ENCODE measurements around the gene RPS6KB1.
A peak's percentile ranks its signal among the peaks of the same experiment; 100 is the strongest.

RPS6KB1 gene

DNA sequence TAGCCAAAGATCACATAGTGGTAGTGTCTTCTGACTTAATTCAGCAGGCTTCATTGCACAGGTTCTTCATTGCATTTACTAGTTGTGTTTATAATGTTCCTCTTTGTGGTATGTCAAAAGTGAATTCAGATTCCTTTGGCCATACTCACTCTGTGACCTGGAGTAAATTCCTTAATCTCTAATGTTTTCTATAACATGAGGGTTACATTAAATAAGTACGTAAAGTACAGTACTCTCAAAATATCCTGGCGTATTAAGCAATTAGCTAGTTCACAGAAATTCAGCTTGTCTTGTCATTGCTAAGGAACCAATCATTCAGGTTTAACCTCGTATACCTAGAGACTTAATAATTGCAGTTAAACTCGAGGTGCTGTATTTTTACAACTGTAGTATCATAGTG, 4.2 kb downstream of the RPS6KB1 start:
- no peak for DNase-seq (ENCODE audit: low read depth in 1 of 2, low spot score in 1 of 2)
- Histone ChIP-seq H3K27me3 (ENCODE audit: insufficient read depth, poor library complexity, severe bottlenecking) (no peaks in the 10 kb centered on the region), H3K4me3 (replicated peaks; ENCODE audit: insufficient read depth, low read length) (no peak overlapping the region), H3K27ac (replicated peaks) (no peak overlapping the region)
- TF ChIP-seq, protein P1, sequence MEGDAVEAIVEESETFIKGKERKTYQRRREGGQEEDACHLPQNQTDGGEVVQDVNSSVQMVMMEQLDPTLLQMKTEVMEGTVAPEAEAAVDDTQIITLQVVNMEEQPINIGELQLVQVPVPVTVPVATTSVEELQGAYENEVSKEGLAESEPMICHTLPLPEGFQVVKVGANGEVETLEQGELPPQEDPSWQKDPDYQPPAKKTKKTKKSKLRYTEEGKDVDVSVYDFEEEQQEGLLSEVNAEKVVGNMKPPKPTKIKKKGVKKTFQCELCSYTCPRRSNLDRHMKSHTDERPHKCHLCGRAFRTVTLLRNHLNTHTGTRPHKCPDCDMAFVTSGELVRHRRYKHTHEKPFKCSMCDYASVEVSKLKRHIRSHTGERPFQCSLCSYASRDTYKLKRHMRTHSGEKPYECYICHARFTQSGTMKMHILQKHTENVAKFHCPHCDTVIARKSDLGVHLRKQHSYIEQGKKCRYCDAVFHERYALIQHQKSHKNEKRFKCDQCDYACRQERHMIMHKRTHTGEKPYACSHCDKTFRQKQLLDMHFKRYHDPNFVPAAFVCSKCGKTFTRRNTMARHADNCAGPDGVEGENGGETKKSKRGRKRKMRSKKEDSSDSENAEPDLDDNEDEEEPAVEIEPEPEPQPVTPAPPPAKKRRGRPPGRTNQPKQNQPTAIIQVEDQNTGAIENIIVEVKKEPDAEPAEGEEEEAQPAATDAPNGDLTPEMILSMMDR (IDR thresholded peaks at IDR 0.05; ENCODE audit: insufficient read depth, low read length): no peak
- TF ChIP-seq GABPA (IDR thresholded peaks at IDR 0.05; ENCODE audit: low read depth): no peak
- TF ChIP-seq, protein P2, sequence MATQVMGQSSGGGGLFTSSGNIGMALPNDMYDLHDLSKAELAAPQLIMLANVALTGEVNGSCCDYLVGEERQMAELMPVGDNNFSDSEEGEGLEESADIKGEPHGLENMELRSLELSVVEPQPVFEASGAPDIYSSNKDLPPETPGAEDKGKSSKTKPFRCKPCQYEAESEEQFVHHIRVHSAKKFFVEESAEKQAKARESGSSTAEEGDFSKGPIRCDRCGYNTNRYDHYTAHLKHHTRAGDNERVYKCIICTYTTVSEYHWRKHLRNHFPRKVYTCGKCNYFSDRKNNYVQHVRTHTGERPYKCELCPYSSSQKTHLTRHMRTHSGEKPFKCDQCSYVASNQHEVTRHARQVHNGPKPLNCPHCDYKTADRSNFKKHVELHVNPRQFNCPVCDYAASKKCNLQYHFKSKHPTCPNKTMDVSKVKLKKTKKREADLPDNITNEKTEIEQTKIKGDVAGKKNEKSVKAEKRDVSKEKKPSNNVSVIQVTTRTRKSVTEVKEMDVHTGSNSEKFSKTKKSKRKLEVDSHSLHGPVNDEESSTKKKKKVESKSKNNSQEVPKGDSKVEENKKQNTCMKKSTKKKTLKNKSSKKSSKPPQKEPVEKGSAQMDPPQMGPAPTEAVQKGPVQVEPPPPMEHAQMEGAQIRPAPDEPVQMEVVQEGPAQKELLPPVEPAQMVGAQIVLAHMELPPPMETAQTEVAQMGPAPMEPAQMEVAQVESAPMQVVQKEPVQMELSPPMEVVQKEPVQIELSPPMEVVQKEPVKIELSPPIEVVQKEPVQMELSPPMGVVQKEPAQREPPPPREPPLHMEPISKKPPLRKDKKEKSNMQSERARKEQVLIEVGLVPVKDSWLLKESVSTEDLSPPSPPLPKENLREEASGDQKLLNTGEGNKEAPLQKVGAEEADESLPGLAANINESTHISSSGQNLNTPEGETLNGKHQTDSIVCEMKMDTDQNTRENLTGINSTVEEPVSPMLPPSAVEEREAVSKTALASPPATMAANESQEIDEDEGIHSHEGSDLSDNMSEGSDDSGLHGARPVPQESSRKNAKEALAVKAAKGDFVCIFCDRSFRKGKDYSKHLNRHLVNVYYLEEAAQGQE (IDR thresholded peaks at IDR 0.05; ENCODE audit: insufficient replicate concordance, low read depth): no peak
- TF ChIP-seq SPI1 (IDR thresholded peaks at IDR 0.05; ENCODE audit: borderline replicate concordance, low read depth): no peak
- TF ChIP-seq POLR2AphosphoS5 (IDR thresholded peaks at IDR 0.05; ENCODE audit: low read depth): no peak

GRCh38 chr17:59899099-59899498, 6.2 kb downstream of the RPS6KB1 start:
- peak; percentile 43 to 63 for DNase-seq (ENCODE audit: low read depth in 1 of 2, low spot score in 1 of 2)
- no peak overlapping the region for H3K4me3 ChIP-seq (replicated peaks; ENCODE audit: insufficient read depth, low read length)
- TF ChIP-seq, protein P1 (IDR thresholded peaks at IDR 0.05; ENCODE audit: insufficient read depth, low read length): peak; percentile 81
- TF ChIP-seq SPI1 (IDR thresholded peaks at IDR 0.05; ENCODE audit: borderline replicate concordance, low read depth): no peak
- no peaks in the 10 kb centered on the region for H3K27me3 ChIP-seq (ENCODE audit: insufficient read depth, poor library complexity, severe bottlenecking)
- H3K27ac ChIP-seq (replicated peaks): 0 out of 2 replicates have a peak overlapping the region, but pooled peaks have one; percentile 6

DNA sequence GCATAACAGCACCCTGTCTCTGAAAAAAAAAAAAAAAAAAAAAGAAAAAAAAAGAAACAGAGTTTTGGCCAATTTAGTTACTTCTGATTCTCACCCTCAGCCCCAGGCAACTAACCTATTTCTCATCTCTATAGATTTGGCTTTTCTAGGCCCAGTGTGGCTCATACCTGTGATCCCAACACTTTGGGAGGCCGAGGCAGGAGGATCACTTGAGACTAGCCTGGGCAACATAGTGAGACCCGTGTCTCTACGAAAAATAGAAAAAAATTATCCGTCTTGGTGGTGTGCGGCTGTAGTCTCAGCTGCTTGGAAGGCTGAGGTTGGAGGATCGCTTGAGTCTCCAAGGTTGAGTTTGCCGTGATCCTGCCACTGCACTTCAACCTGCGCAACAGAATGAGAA, 8.7 kb downstream of the RPS6KB1 start:
- TF ChIP-seq, protein P1 (IDR thresholded peaks at IDR 0.05; ENCODE audit: insufficient read depth, low read length): no peak
- TF ChIP-seq POLR2AphosphoS5 (IDR thresholded peaks at IDR 0.05; ENCODE audit: low read depth): no peak
- TF ChIP-seq, protein P2 (IDR thresholded peaks at IDR 0.05; ENCODE audit: insufficient replicate concordance, low read depth): no peak
- no peak for TF ChIP-seq GABPA (IDR thresholded peaks at IDR 0.05; ENCODE audit: low read depth)
- no peak for TF ChIP-seq SPI1 (IDR thresholded peaks at IDR 0.05; ENCODE audit: borderline replicate concordance, low read depth)
- no peak overlapping the region for H3K4me3 ChIP-seq (replicated peaks; ENCODE audit: insufficient read depth, low read length)

GRCh38 chr17:59903455-59903854, 10.5 kb downstream of the RPS6KB1 start:
- TF ChIP-seq POLR2AphosphoS5 (IDR thresholded peaks at IDR 0.05; ENCODE audit: low read depth): no peak
- Histone ChIP-seq H3K4me3 (replicated peaks; ENCODE audit: insufficient read depth, low read length) (no peak overlapping the region), H3K27ac (replicated peaks) (no peak overlapping the region), H3K27me3 (ENCODE audit: insufficient read depth, poor library complexity, severe bottlenecking) (no peaks in the 10 kb centered on the region)
- DNase-seq (ENCODE audit: low read depth in 1 of 2, low spot score in 1 of 2): no peak

More for the DNA sequence above, 8.7 kb downstream of the RPS6KB1 start:
- Histone ChIP-seq H3K27ac (replicated peaks) (no peak overlapping the region), H3K27me3 (ENCODE audit: insufficient read depth, poor library complexity, severe bottlenecking) (no peaks in the 10 kb centered on the region)
- DNase-seq (ENCODE audit: low read depth in 1 of 2, low spot score in 1 of 2): no peak
